ENCODE data around the gene SLC30A5. TPM values are rescaled to one million over a fixed set of nuclear protein-coding genes. Genes with fewer than 3 reads are reported as not detected.

Gene SLC30A5
- total RNA-seq, 2 experiments from 2014 or later: 30.2 to 42.6 TPM

GRCh38 chr5:69048230-69048629 lies 45.6 kb upstream of the SLC30A5 start:
- intact Hi-C loops (cut with micrococcal nuclease; ENCODE audit: unreplicated experiment): no loop called here
- peak; percentile 22 for DNase-seq (ENCODE audit: low spot score)

GRCh38 chr5:69049151-69049550 lies 44.7 kb upstream of the SLC30A5 start:
- Histone ChIP-seq H2AFZ (ENCODE audit: low read length) (no peak overlapping the region), H4K20me1 (ENCODE audit: insufficient read depth, low read length) (no peaks in the 10 kb centered on the region), H3K27ac (ENCODE audit: low read depth, low read length, poor library complexity, severe bottlenecking) (no peak overlapping the region), H3K4me1 (ENCODE audit: insufficient read depth, low read length, poor library complexity, severe bottlenecking) (no peaks in the 10 kb centered on the region), H3K36me3 (ENCODE audit: insufficient read depth, low read length) (no peaks in the 10 kb centered on the region), H3K79me2 (ENCODE audit: insufficient read depth, low read depth, low read length) (no peaks in the 10 kb centered on the region), H3K4me3 (ENCODE audit: low read depth, low read length, poor library complexity, severe bottlenecking) (no peak overlapping the region), H3K9me3 (ENCODE audit: low read length) (no peaks in the 10 kb centered on the region), H3K4me2 (ENCODE audit: low read length) (no peak overlapping the region), H3K9me2 (ENCODE audit: insufficient read depth, low read length) (no peaks in the 10 kb centered on the region)
- no TSS peak for BruUV-seq (replicated peaks)
- TF ChIP-seq CTCF (conservative IDR thresholded peaks at IDR 0.05; ENCODE audit: low read length) (no peak), EZH2phosphoT487 (IDR thresholded peaks at IDR 0.05; ENCODE audit: borderline replicate concordance, low read depth, low read length) (no peak)
- intact Hi-C loops (cut with micrococcal nuclease; ENCODE audit: unreplicated experiment): no loop called here
- no peak for DNase-seq (ENCODE audit: low spot score)
- ChIA-PET POLR2A (interaction anchor here (0.7 kb wide), 1 partner anchor 363 kb away, joined by 3 read pairs; no protein-coding TSS in a partner anchor), CTCF (ENCODE audit: unreplicated experiment) (no interaction called here)

More at GRCh38 chr5:69048230-69048629, 45.6 kb upstream of the SLC30A5 start:
- Histone ChIP-seq H3K4me1 (ENCODE audit: insufficient read depth, low read length, poor library complexity, severe bottlenecking) (peaks cover 4% of the 10 kb centered on the region), H3K9me2 (ENCODE audit: insufficient read depth, low read length) (no peaks in the 10 kb centered on the region), H3K36me3 (ENCODE audit: insufficient read depth, low read length) (no peaks in the 10 kb centered on the region), H2AFZ (ENCODE audit: low read length) (peak overlapping the region; percentile 15; the same call in 1 of the 2 replicates), H3K9me3 (ENCODE audit: low read length) (no peaks in the 10 kb centered on the region), H3K79me2 (ENCODE audit: insufficient read depth, low read depth, low read length) (no peaks in the 10 kb centered on the region), H3K27ac (ENCODE audit: low read depth, low read length, poor library complexity, severe bottlenecking) (no peak overlapping the region), H3K4me3 (ENCODE audit: low read depth, low read length, poor library complexity, severe bottlenecking) (no peak overlapping the region), H4K20me1 (ENCODE audit: insufficient read depth, low read length) (no peaks in the 10 kb centered on the region), H3K4me2 (ENCODE audit: low read length) (no peak overlapping the region)
- POLR2A ChIA-PET: no interaction called here
- TF ChIP-seq CTCF (conservative IDR thresholded peaks at IDR 0.05; ENCODE audit: low read length): peak; percentile 75
- TF ChIP-seq EZH2phosphoT487 (IDR thresholded peaks at IDR 0.05; ENCODE audit: borderline replicate concordance, low read depth, low read length): no peak
- BruUV-seq (replicated peaks): no TSS peak
- CTCF ChIA-PET (ENCODE audit: unreplicated experiment): no interaction called here

- intact Hi-C loops (cut with micrococcal nuclease; ENCODE audit: unreplicated experiment): no loop called here
- H3K79me2 ChIP-seq (ENCODE audit: insufficient read depth, low read depth, low read length): no peaks in the 10 kb centered on the region
- POLR2A ChIA-PET: interaction anchor here (0.6 to 0.7 kb wide), 4 partner anchors 41 to 1961 kb away, joined by 3 read pairs; no protein-coding TSS in a partner anchor
Measured at GRCh38 chr5:69049796-69050195, 44.0 kb upstream of the SLC30A5 start.

More at GRCh38 chr5:69049796-69050195, 44.0 kb upstream of the SLC30A5 start:
- H3K27ac ChIP-seq (ENCODE audit: low read depth, low read length, poor library complexity, severe bottlenecking): no peak overlapping the region
- H3K9me3 ChIP-seq (ENCODE audit: low read length): no peaks in the 10 kb centered on the region
- H4K20me1 ChIP-seq (ENCODE audit: insufficient read depth, low read length): no peaks in the 10 kb centered on the region
- no TSS peak for BruUV-seq (replicated peaks)
- no peak overlapping the region for H3K4me2 ChIP-seq (ENCODE audit: low read length)
- no peak overlapping the region for H2AFZ ChIP-seq (ENCODE audit: low read length)
- no peak for TF ChIP-seq CTCF (conservative IDR thresholded peaks at IDR 0.05; ENCODE audit: low read length)
- TF ChIP-seq EZH2phosphoT487 (IDR thresholded peaks at IDR 0.05; ENCODE audit: borderline replicate concordance, low read depth, low read length): no peak
- no peak overlapping the region for H3K4me3 ChIP-seq (ENCODE audit: low read depth, low read length, poor library complexity, severe bottlenecking)
- CTCF ChIA-PET (ENCODE audit: unreplicated experiment): no interaction called here
- no peaks in the 10 kb centered on the region for H3K36me3 ChIP-seq (ENCODE audit: insufficient read depth, low read length)
- DNase-seq (ENCODE audit: low spot score): no peak
- H3K4me1 ChIP-seq (ENCODE audit: insufficient read depth, low read length, poor library complexity, severe bottlenecking): no peaks in the 10 kb centered on the region
- no peaks in the 10 kb centered on the region for H3K9me2 ChIP-seq (ENCODE audit: insufficient read depth, low read length)

Measured in OCI-LY7 (cell line).